Measurements from ENCODE around the gene MYRF. TPM values are rescaled to one million over a fixed set of nuclear protein-coding genes. Genes with fewer than 3 reads are reported as not detected.

MYRF gene
- total RNA-seq, 2 donors from 2014 or later = 2.2 to 2.9 TPM

DNA sequence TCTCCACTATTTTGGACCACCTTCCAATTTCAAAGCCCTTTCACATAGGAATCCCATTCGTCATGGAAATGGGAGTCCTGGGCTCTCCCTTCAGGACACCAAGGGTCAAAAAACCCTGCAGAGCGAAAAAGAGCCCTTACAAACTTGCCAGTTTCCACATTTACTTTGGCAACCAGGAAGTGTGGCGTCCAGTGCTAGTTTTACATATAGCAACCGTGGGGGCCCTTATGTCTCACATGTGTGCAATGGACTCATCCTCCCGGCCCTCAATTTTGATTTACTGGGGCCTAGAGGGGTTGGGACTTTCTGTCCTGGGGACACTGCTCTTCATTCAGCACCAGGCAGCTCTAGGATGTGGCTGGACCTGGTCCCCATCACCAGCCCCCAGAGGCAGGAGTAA is 38.5 kb upstream of the MYRF start:
- no peaks in the 10 kb centered on the region for H3K36me3 Mint-ChIP-seq (ENCODE audit: insufficient read depth in 2 of 2)
- DNase-seq (no peak), ATAC-seq (replicated peaks in 1 of 2) (no peak)
- H3K27ac Mint-ChIP-seq = no peak overlapping the region
- H3K27me3 Mint-ChIP-seq (ENCODE audit: low read depth) = peaks cover 6% of the 10 kb centered on the region
- no peaks in the 10 kb centered on the region for H3K9me3 Mint-ChIP-seq
- no peak overlapping the region for H3K4me3 Mint-ChIP-seq
- H3K4me1 Mint-ChIP-seq (ENCODE audit: low read depth) = no peaks in the 10 kb centered on the region

DNA sequence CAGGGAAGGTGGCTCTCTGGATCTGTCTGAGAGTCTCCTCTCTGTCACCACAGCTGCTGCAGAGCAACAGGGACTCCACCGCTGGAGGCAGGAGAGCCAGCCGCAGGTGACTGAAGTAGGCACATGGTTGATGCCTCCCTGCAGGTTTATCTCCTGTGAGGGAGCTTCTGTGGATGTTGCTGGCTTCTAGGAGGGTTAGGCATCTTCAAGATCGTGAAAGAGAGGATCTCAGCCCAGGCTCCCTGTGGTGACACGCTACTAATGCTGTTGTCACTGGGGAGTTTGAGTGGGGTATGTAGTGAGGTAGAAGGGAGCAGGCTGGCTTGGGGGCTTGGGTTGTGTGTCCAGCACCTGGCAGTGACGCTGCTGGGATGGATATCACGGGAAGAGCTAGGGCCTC is 38.1 kb upstream of the MYRF start:
- no peaks in the 10 kb centered on the region for H3K9me3 Mint-ChIP-seq
- DNase-seq (no peak), ATAC-seq (replicated peaks in 1 of 2) (no peak)
- peaks cover 6% of the 10 kb centered on the region for H3K27me3 Mint-ChIP-seq (ENCODE audit: low read depth)
- H3K36me3 Mint-ChIP-seq (ENCODE audit: insufficient read depth in 2 of 2) = no peaks in the 10 kb centered on the region
- no peak overlapping the region for H3K4me3 Mint-ChIP-seq
- H3K4me1 Mint-ChIP-seq (ENCODE audit: low read depth) = no peaks in the 10 kb centered on the region
- no peak overlapping the region for H3K27ac Mint-ChIP-seq

DNA sequence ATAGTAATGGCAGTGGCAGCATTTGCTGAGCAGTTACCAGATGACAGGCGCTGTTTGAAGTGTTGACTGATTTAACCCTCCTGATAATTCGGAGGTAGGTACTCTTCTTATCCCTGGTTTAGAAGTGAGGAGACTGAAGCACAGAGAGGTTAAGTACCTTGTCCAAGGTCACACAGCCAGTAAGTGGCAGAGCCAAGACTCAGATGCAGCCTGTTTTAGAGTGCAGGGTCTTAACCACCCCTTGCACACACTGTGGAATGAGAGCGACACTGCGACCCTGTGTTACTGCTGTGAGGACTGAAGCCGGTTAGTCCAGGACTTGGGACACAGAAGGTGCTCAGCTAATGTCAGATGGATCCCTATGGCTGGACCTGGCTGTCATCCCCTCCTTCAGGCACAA is 37.5 kb upstream of the MYRF start:
- no peaks in the 10 kb centered on the region for H3K9me3 Mint-ChIP-seq
- no peak overlapping the region for H3K4me3 Mint-ChIP-seq
- peaks cover 6% of the 10 kb centered on the region for H3K27me3 Mint-ChIP-seq (ENCODE audit: low read depth)
- no peak overlapping the region for H3K27ac Mint-ChIP-seq
- no peak for DNase-seq
- no peaks in the 10 kb centered on the region for H3K36me3 Mint-ChIP-seq (ENCODE audit: insufficient read depth in 2 of 2)
- H3K4me1 Mint-ChIP-seq (ENCODE audit: low read depth) = no peaks in the 10 kb centered on the region
- no peak for ATAC-seq (replicated peaks in 1 of 2)

DNA sequence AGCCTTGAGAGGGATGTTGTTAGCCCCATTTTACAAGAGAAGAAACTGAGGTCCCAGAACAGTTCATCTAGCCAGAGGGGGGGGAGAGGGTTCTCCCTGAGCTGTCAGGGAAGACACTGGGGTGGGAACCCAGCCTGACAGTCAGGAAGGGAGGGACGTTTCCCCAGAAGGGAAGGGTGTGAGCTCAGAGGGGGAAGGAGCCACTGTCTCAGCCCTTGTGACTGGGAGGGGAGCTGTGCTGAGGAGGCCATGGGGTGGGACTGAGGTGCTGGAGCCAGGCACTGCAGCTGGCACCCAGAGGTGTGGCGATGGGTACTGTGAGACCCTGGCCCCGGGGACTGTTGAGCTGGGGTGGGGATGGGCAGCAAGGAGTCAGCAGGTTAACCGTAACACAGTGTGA is 36.6 kb upstream of the MYRF start:
- Mint-ChIP-seq H3K27ac (no peak overlapping the region), H3K9me3 (no peaks in the 10 kb centered on the region), H3K36me3 (ENCODE audit: insufficient read depth in 2 of 2) (no peaks in the 10 kb centered on the region), H3K4me3 (no peak overlapping the region), H3K4me1 (ENCODE audit: low read depth) (no peaks in the 10 kb centered on the region), H3K27me3 (ENCODE audit: low read depth) (peaks cover 6% of the 10 kb centered on the region)
- DNase-seq (no peak), ATAC-seq (replicated peaks in 1 of 2) (no peak)

DNA sequence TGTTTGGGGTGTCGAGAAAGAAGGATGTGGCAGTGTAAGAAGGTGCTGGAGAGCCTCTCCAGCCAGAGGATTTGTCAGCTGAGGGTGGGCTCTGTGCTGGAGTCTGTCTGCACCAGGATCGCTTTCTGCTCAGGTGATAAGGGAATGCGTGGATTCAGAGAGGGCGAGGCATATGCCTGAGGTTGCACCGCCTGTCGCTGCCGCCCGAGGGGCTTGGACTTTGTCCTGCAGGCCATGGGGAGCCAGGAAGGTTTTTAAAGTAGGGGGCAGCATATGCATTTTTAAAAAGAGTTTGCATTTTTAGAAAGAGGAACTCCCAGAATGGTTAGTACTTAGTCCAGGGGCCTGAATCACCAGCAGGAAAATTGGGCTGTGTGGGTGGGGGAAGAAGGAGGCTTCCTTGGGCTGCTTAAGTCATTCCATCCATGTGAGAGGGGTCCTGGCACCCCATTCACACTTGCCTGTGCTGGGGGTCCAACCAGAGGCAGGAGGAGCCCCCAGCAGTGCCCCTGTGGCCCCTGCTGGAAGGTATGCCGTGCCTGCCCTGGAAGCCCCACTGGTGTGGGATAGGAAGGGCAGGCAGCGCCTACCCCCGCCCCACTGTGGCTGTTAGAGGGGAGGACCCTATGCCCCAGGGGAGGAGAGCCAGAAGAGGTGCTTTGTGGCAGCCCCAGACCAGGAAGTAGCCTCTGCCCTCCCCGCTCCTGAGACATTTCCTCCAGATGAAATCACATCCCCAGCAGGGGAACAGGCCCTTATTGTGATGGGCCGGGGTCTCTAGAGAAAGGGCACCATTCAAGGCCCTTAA is 35.8 kb upstream of the MYRF start:
- Mint-ChIP-seq H3K4me3 (no peak overlapping the region), H3K27ac (no peak overlapping the region), H3K27me3 (ENCODE audit: low read depth) (peaks cover 6% of the 10 kb centered on the region), H3K36me3 (ENCODE audit: insufficient read depth in 2 of 2) (no peaks in the 10 kb centered on the region), H3K9me3 (no peaks in the 10 kb centered on the region), H3K4me1 (ENCODE audit: low read depth) (no peaks in the 10 kb centered on the region)
- no peak for ATAC-seq (replicated peaks in 1 of 2)
- DNase-seq = no peak

DNA sequence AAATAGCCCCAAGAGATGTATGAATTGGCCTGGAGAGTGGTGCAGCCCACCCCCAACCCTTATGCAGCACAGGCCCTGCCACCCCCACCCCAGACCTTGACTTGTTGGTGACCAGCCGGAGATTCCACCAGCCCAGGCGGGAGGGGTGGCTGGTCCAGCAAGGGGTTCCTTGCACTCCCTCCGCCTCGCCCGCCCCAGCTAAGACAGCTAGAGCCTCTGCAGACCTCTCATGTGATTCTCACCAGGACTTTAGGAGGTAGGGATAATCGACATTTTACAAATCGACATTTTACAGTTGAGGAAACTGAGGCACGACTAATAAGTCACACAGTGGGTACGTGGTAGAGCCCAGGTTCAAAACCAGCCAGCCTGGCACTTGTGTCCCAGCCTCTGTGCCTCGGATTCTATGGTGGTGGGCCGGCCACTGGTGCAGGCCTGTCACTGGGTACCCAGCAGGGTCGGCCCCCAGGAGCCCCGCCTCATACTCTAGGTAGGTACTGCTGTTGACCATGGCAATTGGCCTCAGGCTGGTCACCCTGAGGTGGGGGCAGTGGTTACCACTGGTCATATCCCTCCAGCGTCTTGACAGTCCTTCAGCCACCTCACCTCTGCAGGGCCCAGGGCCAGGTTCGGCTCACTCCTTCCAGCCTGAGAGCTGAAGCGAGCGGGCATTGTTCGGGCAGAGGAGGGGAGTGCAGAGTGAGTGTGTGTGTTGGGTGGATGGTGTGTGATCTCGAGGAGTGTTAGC is 35.0 kb upstream of the MYRF start:
- H3K27me3 Mint-ChIP-seq (ENCODE audit: low read depth) = peaks cover 6% of the 10 kb centered on the region
- no peak overlapping the region for H3K4me3 Mint-ChIP-seq
- DNase-seq (no peak), ATAC-seq (replicated peaks in 1 of 2) (no peak)
- H3K4me1 Mint-ChIP-seq (ENCODE audit: low read depth) = no peaks in the 10 kb centered on the region
- H3K36me3 Mint-ChIP-seq (ENCODE audit: insufficient read depth in 2 of 2) = no peaks in the 10 kb centered on the region
- H3K9me3 Mint-ChIP-seq = no peaks in the 10 kb centered on the region
- H3K27ac Mint-ChIP-seq = no peak overlapping the region

DNA sequence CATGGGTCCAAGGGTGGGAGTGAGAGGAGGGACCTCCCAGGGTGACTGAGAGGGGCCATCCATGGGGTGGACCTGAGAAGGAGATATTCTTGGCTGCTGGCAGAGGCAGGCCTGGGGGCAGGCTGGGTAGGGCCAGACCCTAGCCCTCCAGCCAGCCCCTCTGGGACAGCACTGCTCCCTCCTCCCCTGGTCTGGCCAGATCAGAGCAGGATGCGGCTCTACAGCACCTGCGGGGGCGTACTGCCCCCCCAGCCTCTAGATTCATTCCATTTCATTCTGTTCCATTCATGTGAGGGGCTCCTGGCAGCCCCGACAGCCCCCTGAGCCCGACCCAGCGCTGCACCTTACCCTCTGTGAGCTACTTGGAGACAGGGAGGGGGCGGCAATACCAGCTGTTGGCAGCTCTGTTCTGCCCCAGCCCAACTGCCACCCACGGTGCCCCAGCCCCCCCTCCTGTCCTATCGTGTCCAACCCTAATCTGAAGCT is 34.3 kb upstream of the MYRF start:
- H3K36me3 Mint-ChIP-seq (ENCODE audit: insufficient read depth in 2 of 2) = no peaks in the 10 kb centered on the region
- ATAC-seq (replicated peaks in 1 of 2) = no peak
- no peak overlapping the region for H3K27ac Mint-ChIP-seq
- DNase-seq = no peak
- no peaks in the 10 kb centered on the region for H3K4me1 Mint-ChIP-seq (ENCODE audit: low read depth)
- H3K4me3 Mint-ChIP-seq = no peak overlapping the region
- peaks cover 6% of the 10 kb centered on the region for H3K27me3 Mint-ChIP-seq (ENCODE audit: low read depth)
- no peaks in the 10 kb centered on the region for H3K9me3 Mint-ChIP-seq

DNA sequence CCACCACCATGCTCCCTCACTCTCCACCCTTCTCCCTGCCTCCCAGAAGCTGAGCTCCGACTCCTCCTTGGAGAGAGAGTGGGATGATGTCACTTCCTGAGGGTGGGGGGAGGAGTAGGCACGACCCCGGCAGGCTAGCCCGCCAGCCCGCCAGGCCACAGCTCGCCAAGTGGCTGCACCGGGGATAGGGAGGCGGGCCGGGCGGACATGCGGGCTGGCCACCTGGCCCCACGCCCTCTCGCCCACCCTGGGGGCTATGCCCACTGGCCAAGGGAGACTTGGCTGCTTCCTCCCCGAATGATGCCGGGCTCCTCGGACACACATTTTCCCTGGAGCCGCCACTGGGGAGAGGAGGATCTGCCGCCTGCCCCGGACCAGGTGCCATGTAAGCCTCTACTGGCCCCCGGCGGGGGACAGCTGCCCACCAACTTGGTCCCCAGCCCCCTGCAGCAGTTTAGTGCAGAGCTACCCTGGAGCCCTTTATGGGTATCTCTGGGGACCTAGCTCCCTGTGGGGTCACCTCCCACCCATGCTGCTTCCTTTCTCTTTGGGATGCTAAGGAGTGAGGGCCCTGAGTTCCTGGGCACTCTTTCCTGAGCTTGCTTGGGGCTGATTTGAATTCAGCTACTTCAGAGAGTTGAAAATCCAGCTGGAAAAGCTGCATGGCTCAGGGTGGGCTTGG is 33.7 kb upstream of the MYRF start:
- no peak overlapping the region for H3K27ac Mint-ChIP-seq
- H3K27me3 Mint-ChIP-seq (ENCODE audit: low read depth) = peaks cover 6% of the 10 kb centered on the region
- no peaks in the 10 kb centered on the region for H3K9me3 Mint-ChIP-seq
- no peaks in the 10 kb centered on the region for H3K4me1 Mint-ChIP-seq (ENCODE audit: low read depth)
- ATAC-seq (replicated peaks in 1 of 2) (no peak), DNase-seq (no peak)
- no peaks in the 10 kb centered on the region for H3K36me3 Mint-ChIP-seq (ENCODE audit: insufficient read depth in 2 of 2)
- H3K4me3 Mint-ChIP-seq = no peak overlapping the region

DNA sequence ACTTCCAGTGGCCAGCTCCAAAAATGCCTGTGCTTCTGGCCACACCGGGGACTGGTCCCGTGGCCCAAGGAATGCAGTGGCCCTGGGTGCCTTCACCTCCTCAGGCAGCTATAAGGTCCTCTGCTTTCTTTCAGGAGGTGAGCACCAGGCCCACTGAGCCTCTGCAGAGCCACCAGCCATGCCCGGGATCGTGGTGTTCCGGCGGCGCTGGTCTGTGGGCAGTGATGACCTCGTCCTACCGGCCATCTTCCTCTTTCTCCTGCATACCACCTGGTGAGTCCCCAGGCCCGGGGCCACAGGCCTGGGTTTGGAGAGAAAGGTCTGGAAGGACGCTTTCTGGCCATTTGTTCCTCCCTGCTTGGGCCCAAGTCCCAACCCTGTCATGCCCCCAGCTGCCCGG is 32.5 kb upstream of the MYRF start:
- H3K4me3 Mint-ChIP-seq = no peak overlapping the region
- H3K27ac Mint-ChIP-seq = no peak overlapping the region
- no peak for ATAC-seq (replicated peaks in 1 of 2)
- no peaks in the 10 kb centered on the region for H3K36me3 Mint-ChIP-seq (ENCODE audit: insufficient read depth in 2 of 2)
- peaks cover 6% of the 10 kb centered on the region for H3K27me3 Mint-ChIP-seq (ENCODE audit: low read depth)
- no peak for DNase-seq
- H3K4me1 Mint-ChIP-seq (ENCODE audit: low read depth) = no peaks in the 10 kb centered on the region
- no peaks in the 10 kb centered on the region for H3K9me3 Mint-ChIP-seq

DNA sequence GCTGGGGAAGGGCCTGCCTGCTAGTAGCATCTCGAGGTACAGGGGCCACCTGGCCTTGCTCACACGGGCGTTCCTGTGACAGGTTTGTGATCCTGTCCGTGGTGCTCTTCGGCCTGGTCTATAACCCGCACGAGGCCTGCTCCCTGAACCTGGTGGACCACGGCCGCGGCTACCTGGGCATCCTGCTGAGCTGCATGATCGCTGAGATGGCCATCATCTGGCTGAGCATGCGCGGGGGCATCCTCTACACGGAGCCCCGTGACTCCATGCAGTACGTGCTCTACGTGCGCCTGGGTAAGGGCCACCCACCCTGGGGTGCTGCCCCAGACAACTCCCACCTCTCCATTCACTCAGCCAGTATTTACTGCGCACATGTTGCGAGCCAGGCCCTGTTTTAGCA is 31.8 kb upstream of the MYRF start:
- no peak for ATAC-seq (replicated peaks in 1 of 2)
- Mint-ChIP-seq H3K27ac (no peak overlapping the region), H3K27me3 (ENCODE audit: low read depth) (peaks cover 6% of the 10 kb centered on the region), H3K36me3 (ENCODE audit: insufficient read depth in 2 of 2) (no peaks in the 10 kb centered on the region), H3K4me3 (no peak overlapping the region), H3K9me3 (no peaks in the 10 kb centered on the region), H3K4me1 (ENCODE audit: low read depth) (no peaks in the 10 kb centered on the region)
- DNase-seq = no peak

DNA sequence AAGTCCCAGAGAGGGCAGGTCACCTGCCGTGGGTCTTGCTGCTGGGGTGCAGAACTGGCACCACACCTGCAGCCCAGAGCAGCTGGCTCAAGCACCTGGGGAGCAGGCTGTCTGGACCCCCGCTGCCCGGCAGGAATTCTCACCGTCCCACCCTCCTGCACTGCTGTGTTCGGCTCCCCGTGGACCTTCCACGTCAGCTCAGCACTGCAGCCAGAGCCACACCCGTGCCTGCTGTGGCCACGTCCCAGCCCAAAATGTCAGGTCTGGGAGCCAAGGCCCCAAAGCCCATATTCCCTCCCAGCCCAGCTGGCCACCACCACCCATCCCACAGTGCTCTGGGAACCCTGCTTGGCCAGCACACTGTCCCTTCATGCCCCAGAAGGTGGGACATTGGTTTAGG is 28.0 kb upstream of the MYRF start:
- Mint-ChIP-seq H3K27ac (no peak overlapping the region), H3K9me3 (no peaks in the 10 kb centered on the region), H3K4me1 (ENCODE audit: low read depth) (peaks cover 5% of the 10 kb centered on the region), H3K36me3 (ENCODE audit: insufficient read depth in 2 of 2) (no peaks in the 10 kb centered on the region), H3K4me3 (no peak overlapping the region), H3K27me3 (ENCODE audit: low read depth) (no peaks in the 10 kb centered on the region)
- ATAC-seq (replicated peaks in 1 of 2) (no peak), DNase-seq (no peak)

DNA sequence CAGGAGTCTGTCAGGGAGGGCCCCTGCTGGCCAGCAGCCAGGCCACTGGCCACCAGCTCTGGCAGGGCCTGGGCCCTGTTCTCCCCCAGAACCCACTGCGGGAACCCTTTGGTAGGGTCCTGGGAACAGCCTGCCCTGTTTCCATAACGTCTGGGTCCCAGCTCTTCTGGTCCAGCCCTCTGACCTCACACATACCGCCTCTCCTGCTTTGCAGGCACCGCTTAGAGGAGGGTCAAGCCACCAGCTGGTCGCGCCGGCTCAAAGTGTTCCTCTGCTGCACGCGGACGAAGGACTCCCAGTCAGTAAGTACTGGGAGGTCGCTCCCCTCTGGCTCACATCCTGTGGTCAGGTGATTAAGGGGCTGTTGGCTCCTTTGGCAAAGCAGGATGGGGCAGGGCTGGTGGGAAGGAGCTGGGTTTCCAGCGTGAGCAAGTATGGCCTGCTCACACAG is 26.6 kb upstream of the MYRF start:
- DNase-seq (no peak), ATAC-seq (replicated peaks in 1 of 2) (no peak)
- H3K36me3 Mint-ChIP-seq (ENCODE audit: insufficient read depth in 2 of 2) = no peaks in the 10 kb centered on the region
- H3K27ac Mint-ChIP-seq = no peak overlapping the region
- H3K4me1 Mint-ChIP-seq (ENCODE audit: low read depth) = peaks cover 9% of the 10 kb centered on the region
- H3K9me3 Mint-ChIP-seq = no peaks in the 10 kb centered on the region
- no peaks in the 10 kb centered on the region for H3K27me3 Mint-ChIP-seq (ENCODE audit: low read depth)
- no peak overlapping the region for H3K4me3 Mint-ChIP-seq

DNA sequence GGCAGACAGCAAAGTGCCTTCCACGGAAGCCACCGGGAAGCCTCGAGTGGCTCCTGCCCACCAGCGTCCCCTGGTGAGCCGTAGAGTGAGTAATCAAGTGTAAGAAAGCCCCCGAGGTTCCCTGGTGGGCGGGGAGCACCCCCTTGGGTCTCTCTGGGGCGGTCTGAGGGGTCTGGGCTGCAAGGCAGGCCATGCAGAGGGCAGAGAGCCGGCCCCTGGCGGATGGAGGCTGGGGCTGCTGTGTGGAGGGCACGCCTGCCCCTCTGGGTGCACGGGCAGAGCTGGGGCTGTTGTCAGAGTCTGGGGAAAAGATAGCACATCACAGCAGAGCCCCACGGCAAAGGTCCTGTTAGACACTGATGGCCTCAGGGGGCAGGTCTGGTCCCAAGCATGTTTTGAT is 25.7 kb upstream of the MYRF start:
- Mint-ChIP-seq H3K4me3 (no peak overlapping the region), H3K9me3 (no peaks in the 10 kb centered on the region), H3K27ac (no peak overlapping the region), H3K36me3 (ENCODE audit: insufficient read depth in 2 of 2) (no peaks in the 10 kb centered on the region), H3K4me1 (ENCODE audit: low read depth) (peaks cover 9% of the 10 kb centered on the region), H3K27me3 (ENCODE audit: low read depth) (no peaks in the 10 kb centered on the region)
- ATAC-seq (replicated peaks in 1 of 2) (no peak), DNase-seq (no peak)
